ENCODE data around the gene MMP26.

Gene MMP26

GRCh38 chr11:4727171-4727570, 22.6 kb downstream of the MMP26 start:
- no peak for DNase-seq

- no peak for DNase-seq
Observed at GRCh38 chr11:4740735-4741134, 36.2 kb downstream of the MMP26 start.

GRCh38 chr11:4748438-4748837, 43.9 kb downstream of the MMP26 start:
- DNase-seq: no peak

GRCh38 chr11:4751201-4751600, 46.6 kb downstream of the MMP26 start:
- DNase-seq: no peak
